Body of pancreas (tissue), 4 donors: ENCODE data around the gene DLD. TPM values are rescaled to one million over a fixed set of nuclear protein-coding genes. Genes with fewer than 3 reads are reported as not detected.
A peak's percentile ranks its signal among the peaks of the same experiment; 100 is the strongest.

Experiments used
- ATAC-seq: fragments of 150-250 bp; one replicate; pipeline ENCODE4 v1.9.1; 2016
- DNase-seq, 4 donors: peaks; one replicate each; pipeline ENCODE4 v3.0.0-alpha.2; 2019
- H3K27ac ChIP-seq, 4 donors: fragments of 200-600 bp; sonication (generic); 1 replicate in 3 of 4; 2 replicates in 1 of 4; pipeline versions ENCODE4 v1.5.1 to v1.6.1; 2016 to 2019; ENCODE audit warnings: mild to moderate bottlenecking in 1 of 4, mixed read lengths in 1 of 4, moderate library complexity in 1 of 4
- H3K27me3 ChIP-seq, 2 donors: fragments of 200-600 bp; sonication (generic); one replicate each; pipeline ENCODE4 v1.6.0; 2016; ENCODE audit warnings: mild to moderate bottlenecking in 1 of 2
- H3K36me3 ChIP-seq, 2 donors: fragments of 200-600 bp; sonication (generic); replicated peaks in 1 of 2; 2 replicates each; pipeline ENCODE4 v1.5.1; 2016; ENCODE audit warnings: low read depth in 2 of 2; ENCODE audit not compliant: insufficient read depth in 1 of 2
- H3K4me1 ChIP-seq: fragments of 200-600 bp; sonication (generic); one replicate; pipeline ENCODE4 v1.6.0; 2016
- H3K4me3 ChIP-seq, 2 donors: fragments of 200-600 bp; sonication (generic); 1 replicate in 1 of 2; 2 replicates in 1 of 2; pipeline ENCODE4 v1.5.1; 2016 to 2019
- H3K9me3 ChIP-seq, 3 donors: fragments of 200-600 bp; sonication (generic); 1 replicate in 2 of 3; 2 replicates in 1 of 3; pipeline ENCODE4 v1.5.1; 2016
- CTCF ChIP-seq, 7 experiments: fragments of 450-650 bp in 4 of 7; fragments of 200-600 bp in 3 of 7; sonication (generic) in 3 of 7; IDR thresholded peaks; one replicate each; pipeline ENCODE4 v1.5.1; 2016 to 2019; ENCODE audit warnings: antibody characterized with exemption in 7 of 7
- POLR2A ChIP-seq, 3 donors: fragments of 450-650 bp; IDR thresholded peaks; one replicate each; pipeline ENCODE4 v1.6.1; 2016; ENCODE audit warnings: antibody characterized with exemption in 3 of 3, mild to moderate bottlenecking in 2 of 3
- WGBS, 2 donors: methylation state at CpG; one replicate each; pipeline ENCODE4 v1.1.5; 2017; 5-methylcytosine and 5-hydroxymethylcytosine counted together
- intact Hi-C: fragments of 100-400 bp; cut with DNase I; formaldehyde crosslinking; loops from one replicate; pipeline ENCODE4 v1.15.1; 2023
- total RNA-seq, 2 donors: library from RNA; depleted of rRNA; stranded (reverse); fragments of >200 nt; gene quantifications; one replicate each; pipeline ENCODE4 v1.1.0, GENCODE V29; 2016

DLD gene
- total RNA-seq, 2 donors from 2014 or later, result 53.7 to 123 TPM

DNA sequence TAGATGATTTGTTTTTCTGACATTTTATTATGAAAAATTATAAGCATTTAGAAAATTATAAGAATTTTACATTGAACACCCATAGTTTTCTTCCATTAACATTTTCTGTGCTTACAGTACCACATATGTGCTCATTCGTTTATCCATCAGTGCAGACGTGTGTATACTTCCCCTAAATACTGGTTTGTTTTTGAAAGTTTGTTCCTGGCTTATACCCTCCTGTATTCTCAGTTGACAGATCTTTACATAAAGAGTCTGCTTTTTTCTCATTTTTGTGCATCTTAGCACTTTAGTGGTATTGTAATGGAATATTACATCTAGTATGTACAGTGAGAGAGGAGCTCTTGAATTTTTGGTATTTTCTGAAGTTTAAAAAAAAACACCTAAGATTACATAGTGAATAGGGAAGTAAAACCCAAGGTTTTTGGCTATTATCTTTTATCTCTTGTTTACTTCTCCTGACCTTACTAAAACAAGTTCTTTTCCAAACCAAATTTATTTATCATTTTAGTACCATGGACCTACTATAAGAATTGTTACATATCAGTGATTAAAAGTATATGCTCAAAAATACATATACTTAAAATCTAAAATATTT lies 8.1 kb downstream of the DLD start:
- TF ChIP-seq POLR2A (IDR thresholded peaks at IDR 0.05), result no peak
- TF ChIP-seq CTCF (IDR thresholded peaks at IDR 0.05), result no peak
- 25 to 33% methylated on average over 2 of the region's 2 CpGs for WGBS, 2 donors
- Histone ChIP-seq H3K4me3 (no peak overlapping the region), H3K9me3 (no peaks in the 10 kb centered on the region), H3K4me1 (peaks cover 48% of the 10 kb centered on the region), H3K27me3 (no peaks in the 10 kb centered on the region), H3K27ac (peak overlapping the region in 1 of 4 donors; percentile 27), H3K36me3 (peaks cover 0 to 9% of the 10 kb centered on the region in 2 donors)
- no peak for ATAC-seq
- DNase-seq, result no peak
- intact Hi-C loops, result no loop called here

- DNase-seq (no peak), ATAC-seq (no peak)
- H3K4me3 ChIP-seq, result no peak overlapping the region
- peaks cover 48% of the 10 kb centered on the region for H3K4me1 ChIP-seq
- peaks cover 0 to 13% of the 10 kb centered on the region in 2 donors for H3K36me3 ChIP-seq
- TF ChIP-seq POLR2A (IDR thresholded peaks at IDR 0.05) (no peak), CTCF (IDR thresholded peaks at IDR 0.05) (no peak)
- H3K27me3 ChIP-seq, result no peaks in the 10 kb centered on the region
- H3K27ac ChIP-seq, result no peak overlapping the region
- 86 to 94% methylated on average over 1 of the region's 1 CpG for WGBS, 2 donors
- H3K9me3 ChIP-seq, result no peaks in the 10 kb centered on the region
- intact Hi-C loops, result no loop called here
Measured at GRCh38 chr7:107900496-107901015, 9.6 kb downstream of the DLD start.

DNA sequence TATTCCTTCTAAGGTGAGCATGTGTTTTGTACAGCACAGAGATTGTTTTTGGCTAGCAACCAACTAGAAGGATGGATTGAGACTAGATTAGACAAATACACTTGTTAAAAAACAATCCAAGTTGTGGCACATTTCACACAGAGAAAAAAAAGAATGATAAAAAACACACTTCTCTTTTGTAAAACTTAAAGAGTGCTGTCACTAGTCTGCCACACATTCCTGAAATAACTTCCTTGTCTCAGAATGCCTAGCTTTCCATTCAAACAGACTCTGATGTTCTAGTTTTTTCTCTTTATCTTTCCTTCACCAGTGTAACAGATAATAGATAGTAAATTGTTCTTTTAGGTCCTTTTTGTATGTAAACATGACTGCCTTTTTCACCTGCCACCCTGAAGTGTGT lies 11.4 kb downstream of the DLD start:
- no peak overlapping the region for H3K4me3 ChIP-seq
- TF ChIP-seq POLR2A (IDR thresholded peaks at IDR 0.05) (no peak), CTCF (IDR thresholded peaks at IDR 0.05) (no peak)
- peaks cover 43% of the 10 kb centered on the region for H3K4me1 ChIP-seq
- no peaks in the 10 kb centered on the region for H3K9me3 ChIP-seq
- DNase-seq (no peak), ATAC-seq (no peak)
- intact Hi-C loops, result no loop called here
- H3K27ac ChIP-seq, result peak overlapping the region in 3 of 4 donors; percentile 9 to 24 (median 20)
- peaks cover 0 to 25% of the 10 kb centered on the region in 2 donors for H3K36me3 ChIP-seq
- H3K27me3 ChIP-seq, result no peaks in the 10 kb centered on the region

DNA sequence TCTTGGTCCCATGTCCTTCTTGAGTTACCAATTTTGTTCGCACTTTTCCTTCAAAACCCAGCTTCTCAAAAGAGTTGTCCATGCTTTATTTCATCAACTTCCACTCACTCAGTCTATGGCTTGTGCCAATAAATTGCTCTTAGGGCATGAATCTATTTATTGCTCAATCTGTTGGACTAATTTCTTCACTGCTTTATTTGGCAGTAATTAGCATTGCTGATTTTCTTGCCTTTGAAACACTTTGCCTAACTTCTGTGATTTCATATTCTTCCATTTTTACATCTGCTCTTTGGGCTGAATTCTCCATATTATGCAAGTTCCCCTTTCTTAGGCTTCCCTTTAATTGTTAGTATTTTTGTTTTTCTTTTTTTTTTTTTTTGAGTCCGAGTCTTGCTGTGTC lies 16.8 kb downstream of the DLD start:
- Histone ChIP-seq H3K4me3 (no peak overlapping the region), H3K9me3 (no peaks in the 10 kb centered on the region), H3K4me1 (peaks cover 2% of the 10 kb centered on the region), H3K27me3 (no peaks in the 10 kb centered on the region), H3K36me3 (peaks cover 0 to 30% of the 10 kb centered on the region in 2 donors), H3K27ac (no peak overlapping the region)
- ATAC-seq, result no peak
- DNase-seq, result no peak
- WGBS, 2 donors, result 68 to 94% methylated on average over 2 of the region's 2 CpGs
- TF ChIP-seq CTCF (IDR thresholded peaks at IDR 0.05) (no peak), POLR2A (IDR thresholded peaks at IDR 0.05) (no peak)
- intact Hi-C loops, result no loop called here

DNA sequence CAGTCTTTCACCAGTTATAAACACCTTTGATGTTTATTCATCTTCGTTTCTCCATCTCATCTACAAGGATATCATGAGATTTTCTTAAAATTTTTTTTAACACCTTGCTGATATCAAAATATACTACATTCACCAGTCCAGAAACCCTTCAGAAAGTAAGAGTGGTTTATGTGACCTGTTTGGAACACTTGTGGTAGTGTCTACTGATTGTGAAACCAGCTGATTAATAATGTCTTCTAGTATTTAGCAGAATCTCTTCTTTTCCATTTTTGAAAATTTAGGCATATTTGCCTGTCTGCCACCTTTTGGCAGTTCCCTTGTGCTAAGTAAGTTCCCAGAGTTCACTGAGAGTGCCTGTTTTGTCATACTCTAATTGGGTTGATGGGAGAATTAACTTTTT lies 18.5 kb downstream of the DLD start:
- WGBS, 2 donors, result 94 to 96% methylated on average over 1 of the region's 1 CpG
- no peak for ATAC-seq
- Histone ChIP-seq H3K27me3 (no peaks in the 10 kb centered on the region), H3K9me3 (no peaks in the 10 kb centered on the region), H3K27ac (no peak overlapping the region), H3K36me3 (peaks cover 0 to 21% of the 10 kb centered on the region in 2 donors), H3K4me1 (no peaks in the 10 kb centered on the region), H3K4me3 (no peak overlapping the region)
- TF ChIP-seq POLR2A (IDR thresholded peaks at IDR 0.05) (no peak), CTCF (IDR thresholded peaks at IDR 0.05) (no peak)
- DNase-seq, result no peak
- intact Hi-C loops, result no loop called here
